A549 (cell line): ENCODE data around the gene FAM47E. TPM values are rescaled to one million over a fixed set of nuclear protein-coding genes. Genes with fewer than 3 reads are reported as not detected.

Source experiments
- ATAC-seq, 2 experiments: fragments of 200-7000 bp in 1 of 2; fragments of >200 bp in 1 of 2; cut with Nextera tagmentation in 1 of 2; cut with Tn5 transposase in 1 of 2; 3 replicates each; pipeline versions ENCODE4 v1.8.0 to v1.9.1; 2018 to 2020; ENCODE audit warnings: mild to moderate bottlenecking in 1 of 2, moderate library complexity in 1 of 2
- CTCF ChIA-PET: fragments of 300-600 bp; sonication (Branson Sonifier 250); formaldehyde crosslinking; extraction: SDS; loops from one replicate; lab custom pipeline; 2021; ENCODE audit warnings: antibody characterized with exemption, inconsistent platforms; lab: Yijun Ruan, JAX
- POLR2A ChIA-PET: fragments of 350-600 bp; formaldehyde crosslinking; extraction: SDS; loops from one replicate; lab custom pipeline; 2021; ENCODE audit warnings: antibody characterized with exemption, inconsistent platforms; lab: Yijun Ruan, JAX
- DNase-seq, 2 experiments: peaks; one replicate each; pipeline versions ENCODE4 v3.0.0 to v3.0.0-alpha.2; 2011 to 2016; ENCODE audit warnings: low read depth in 1 of 2, low spot score in 1 of 2
- FAIRE-seq: peaks from 2 replicates; lab custom pipeline; 2011; peaks lifted over from hg19 to GRCh38; lab: Jason Lieb, UNC
- H3K27ac ChIP-seq, 2 experiments: fragments of >200 bp; sonication (Bioruptor Twin); formaldehyde crosslinking; 3 replicates each; pipeline ENCODE4 v1.5.1; 2016 to 2017
- H3K4me1 ChIP-seq: fragments of >200 bp; sonication (Bioruptor Twin); formaldehyde crosslinking; 3 replicates; pipeline ENCODE4 v1.6.1; 2016
- H3K4me2 ChIP-seq: fragments of >200 bp; sonication (Bioruptor Twin); formaldehyde crosslinking; 3 replicates; pipeline ENCODE4 v1.6.1; 2016
- H3K4me3 ChIP-seq: fragments of >200 bp; sonication (Bioruptor Twin); formaldehyde crosslinking; 3 replicates; pipeline ENCODE4 v1.5.1; 2016
- H3K9me3 ChIP-seq: fragments of >200 bp; sonication (Bioruptor Twin); formaldehyde crosslinking; 3 replicates; pipeline ENCODE4 v1.6.1; 2016
- CHD2 ChIP-seq: fragments of 150-350 bp; IDR thresholded peaks from 2 replicates; pipeline ENCODE4 v1.6.1; 2014; ENCODE audit warnings: low read length; ENCODE audit not compliant: partially characterized antibody
- E2F6 ChIP-seq: IDR thresholded peaks from 2 replicates; pipeline ENCODE4 v1.6.1; 2012; ENCODE audit warnings: low read depth, borderline replicate concordance
- EHF ChIP-seq: fragments of 250-450 bp; sonication (Bioruptor Pico); IDR thresholded peaks from 2 replicates; pipeline ENCODE4 v1.5.0; 2020; ENCODE audit warnings: mild to moderate bottlenecking
- EHMT2 ChIP-seq: fragments of 200-600 bp; sonication (generic); IDR thresholded peaks from 2 replicates; pipeline ENCODE4 v1.6.1; 2016; ENCODE audit warnings: antibody characterized with exemption, low read depth, mild to moderate bottlenecking, moderate library complexity
- EP300 ChIP-seq, 2 experiments: fragments of >200 bp; sonication (Bioruptor Twin); formaldehyde crosslinking; IDR thresholded peaks; 2 replicates in 1 of 2; 3 replicates in 1 of 2; pipeline ENCODE4 v1.6.1; 2016 to 2017
- ESRRA ChIP-seq: fragments of 150-350 bp; IDR thresholded peaks from 2 replicates; pipeline ENCODE4 v1.6.1; 2014; ENCODE audit warnings: mild to moderate bottlenecking, low read length, borderline replicate concordance
- GATA3 ChIP-seq: IDR thresholded peaks from 2 replicates; pipeline ENCODE4 v1.6.1; 2012; ENCODE audit warnings: borderline replicate concordance
- HDAC2 ChIP-seq: fragments of 200-600 bp; sonication (generic); IDR thresholded peaks from 2 replicates; pipeline ENCODE4 v1.6.1; 2016
- HES2 ChIP-seq: fragments of >200 bp; sonication (Bioruptor Twin); formaldehyde crosslinking; IDR thresholded peaks from 2 replicates; pipeline ENCODE4 v1.6.1; 2016
- JUNB ChIP-seq: fragments of >200 bp; sonication (Bioruptor Twin); formaldehyde crosslinking; IDR thresholded peaks from 2 replicates; pipeline ENCODE4 v1.6.1; 2016
- MAX ChIP-seq: IDR thresholded peaks from 2 replicates; pipeline ENCODE4 v1.6.1; 2012
- MAZ ChIP-seq: fragments of 150-350 bp; IDR thresholded peaks from 2 replicates; pipeline ENCODE4 v1.6.1; 2014; ENCODE audit warnings: antibody characterized with exemption, low read depth, low read length, borderline replicate concordance
- MYC ChIP-seq: IDR thresholded peaks from 2 replicates; pipeline ENCODE4 v1.6.1; 2012; ENCODE audit warnings: mild to moderate bottlenecking, inconsistent platforms, low read length, improper control_type of control experiment, borderline replicate concordance
- NFE2L2 ChIP-seq: fragments of 150-350 bp; conservative IDR thresholded peaks from 2 replicates; pipeline ENCODE4 v1.6.1; 2014; ENCODE audit warnings: low read length
- NPAS2 ChIP-seq: fragments of 250-450 bp; sonication (Bioruptor Pico); IDR thresholded peaks from 2 replicates; pipeline ENCODE4 v1.8.0; 2022; ENCODE audit warnings: mild to moderate bottlenecking, moderate library complexity, borderline replicate concordance
- POLR2AphosphoS2 ChIP-seq: conservative IDR thresholded peaks from 2 replicates; pipeline ENCODE4 v1.6.1; 2012; ENCODE audit warnings: low read length, improper control_type of control experiment, inconsistent platforms
- RAD21 ChIP-seq, 2 experiments: fragments of >200 bp in 1 of 2; sonication (Bioruptor Twin) in 1 of 2; formaldehyde crosslinking in 1 of 2; IDR thresholded peaks in 1 of 2; conservative IDR thresholded peaks in 1 of 2; 2 replicates in 1 of 2; 3 replicates in 1 of 2; pipeline ENCODE4 v1.6.1; 2012 to 2018; ENCODE audit warnings: inconsistent platforms in 1 of 2
- RARB ChIP-seq: fragments of 250-450 bp; sonication (Bioruptor Pico); IDR thresholded peaks from 2 replicates; pipeline ENCODE4 v1.8.0; 2021; ENCODE audit warnings: mild to moderate bottlenecking, moderate library complexity
- RCOR1 ChIP-seq: fragments of 150-350 bp; IDR thresholded peaks from 2 replicates; pipeline ENCODE4 v1.6.1; 2014; ENCODE audit warnings: antibody characterized with exemption, low read length, low read depth
- TFCP2L1 ChIP-seq: fragments of 250-450 bp; sonication (Bioruptor Pico); IDR thresholded peaks from 2 replicates; pipeline ENCODE4 v1.5.0; 2021; ENCODE audit warnings: mild to moderate bottlenecking
- ZNF302 ChIP-seq: fragments of 250-450 bp; sonication (Bioruptor Pico); IDR thresholded peaks from 2 replicates; pipeline ENCODE4 v1.9.0; 2021; ENCODE audit warnings: inconsistent platforms, mild to moderate bottlenecking, moderate library complexity
- ZSCAN20 ChIP-seq: fragments of 250-450 bp; sonication (Bioruptor Pico); IDR thresholded peaks from 2 replicates; pipeline ENCODE4 v1.8.0; 2022; ENCODE audit warnings: mild to moderate bottlenecking, moderate library complexity
- WGBS: methylation state at CpG from one replicate; pipeline ENCODE4 v1.1.6; 2017; ENCODE audit errors: missing lambda C conversion rate; 5-methylcytosine and 5-hydroxymethylcytosine counted together
- polyA plus RNA-seq, 4 experiments: library from polyadenylated mRNA; depleted of rRNA in 3 of 4; stranded (reverse); fragments of >200 nt; fragmentation: RNase III in 1 of 4; extraction: RNeasy Plus Mini Kit Qiagen cat#74134 plus additional on column Dnase treatment in 1 of 4; gene quantifications; 2 replicates in 3 of 4; 3 replicates in 1 of 4; pipeline ENCODE4 v1.2.3, GENCODE V29; 2011 to 2017
- TF ChIP-seq, protein P1 (sequence below): fragments of >200 bp; sonication (Bioruptor Twin); formaldehyde crosslinking; IDR thresholded peaks from 3 replicates; pipeline ENCODE4 v1.5.1; 2016

FAM47E gene
- polyA plus RNA-seq, 2 of the 4 experiments (the other 2 are of a cell fraction) = 0.23 to 0.85 TPM

- no peak overlapping the region for H3K27ac ChIP-seq
- no peak overlapping the region for H3K4me3 ChIP-seq
- WGBS = 87% methylated on average over 3 of the region's 3 CpGs
- ChIA-PET POLR2A (no interaction called here), CTCF (no interaction called here)
- no peak for TF ChIP-seq EP300 (IDR thresholded peaks at IDR 0.05)
- no peak for TF ChIP-seq MYC
- TF ChIP-seq RAD21 (conservative IDR thresholded peaks at IDR 0.05 in 1 of 2, IDR thresholded peaks at IDR 0.05 in 1 of 2) = no peak
- FAIRE-seq (no peak), ATAC-seq (no peak), DNase-seq (no peak)
- H3K4me1 ChIP-seq = no peaks in the 10 kb centered on the region
- H3K4me2 ChIP-seq = no peak overlapping the region
- H3K9me3 ChIP-seq = no peaks in the 10 kb centered on the region
Measured at GRCh38 chr4:76257824-76258223, 6.3 kb downstream of the FAM47E start.

GRCh38 chr4:76260571-76260970 lies 9.1 kb downstream of the FAM47E start:
- 22% methylated on average over 1 of the region's 1 CpG for WGBS
- DNase-seq (no peak), FAIRE-seq (no peak), ATAC-seq (no peak)
- no peaks in the 10 kb centered on the region for H3K4me1 ChIP-seq
- H3K9me3 ChIP-seq = no peaks in the 10 kb centered on the region
- H3K4me3 ChIP-seq = no peak overlapping the region
- POLR2A ChIA-PET = no interaction called here
- no peak overlapping the region for H3K4me2 ChIP-seq
- CTCF ChIA-PET = no interaction called here
- H3K27ac ChIP-seq = no peak overlapping the region
- TF ChIP-seq RCOR1 (no peak), GATA3 (no peak), HDAC2 (no peak), EHF (no peak), RAD21 (conservative IDR thresholded peaks at IDR 0.05 in 1 of 2, IDR thresholded peaks at IDR 0.05 in 1 of 2) (no peak), NPAS2 (CRISPR knock-in tag) (no peak), MAX (no peak)

- 61% methylated on average over 6 of the region's 6 CpGs for WGBS
- FAIRE-seq = no peak
- POLR2A ChIA-PET = no interaction called here
- Histone ChIP-seq H3K4me3 (no peak overlapping the region), H3K4me1 (no peaks in the 10 kb centered on the region), H3K27ac (no peak overlapping the region), H3K4me2 (no peak overlapping the region)
- no peak for DNase-seq
- TF ChIP-seq GATA3 = no peak
- no peak for TF ChIP-seq TFCP2L1 (CRISPR knock-in tag)
- no peak for TF ChIP-seq ESRRA
- no peak for TF ChIP-seq EHMT2
- TF ChIP-seq ZNF302 (CRISPR knock-in tag) = no peak
- TF ChIP-seq HES2 = no peak
- no peak for TF ChIP-seq RARB (CRISPR knock-in tag)
- TF ChIP-seq, all 56 proteins: peak for 0
- CTCF ChIA-PET = no interaction called here
- no peak for ATAC-seq
- H3K9me3 ChIP-seq = no peaks in the 10 kb centered on the region
Measured at GRCh38 chr4:76265631-76266218, 14.2 kb downstream of the FAM47E start.

GRCh38 chr4:76266627-76267026 lies 15.1 kb downstream of the FAM47E start:
- TF ChIP-seq, protein P1, sequence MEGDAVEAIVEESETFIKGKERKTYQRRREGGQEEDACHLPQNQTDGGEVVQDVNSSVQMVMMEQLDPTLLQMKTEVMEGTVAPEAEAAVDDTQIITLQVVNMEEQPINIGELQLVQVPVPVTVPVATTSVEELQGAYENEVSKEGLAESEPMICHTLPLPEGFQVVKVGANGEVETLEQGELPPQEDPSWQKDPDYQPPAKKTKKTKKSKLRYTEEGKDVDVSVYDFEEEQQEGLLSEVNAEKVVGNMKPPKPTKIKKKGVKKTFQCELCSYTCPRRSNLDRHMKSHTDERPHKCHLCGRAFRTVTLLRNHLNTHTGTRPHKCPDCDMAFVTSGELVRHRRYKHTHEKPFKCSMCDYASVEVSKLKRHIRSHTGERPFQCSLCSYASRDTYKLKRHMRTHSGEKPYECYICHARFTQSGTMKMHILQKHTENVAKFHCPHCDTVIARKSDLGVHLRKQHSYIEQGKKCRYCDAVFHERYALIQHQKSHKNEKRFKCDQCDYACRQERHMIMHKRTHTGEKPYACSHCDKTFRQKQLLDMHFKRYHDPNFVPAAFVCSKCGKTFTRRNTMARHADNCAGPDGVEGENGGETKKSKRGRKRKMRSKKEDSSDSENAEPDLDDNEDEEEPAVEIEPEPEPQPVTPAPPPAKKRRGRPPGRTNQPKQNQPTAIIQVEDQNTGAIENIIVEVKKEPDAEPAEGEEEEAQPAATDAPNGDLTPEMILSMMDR = no peak
- TF ChIP-seq MAZ (no peak), JUNB (no peak), ZSCAN20 (CRISPR knock-in tag) (no peak), POLR2AphosphoS2 (no peak), CHD2 (no peak), E2F6 (no peak), NFE2L2 (no peak)
- Histone ChIP-seq H3K4me3 (no peak overlapping the region), H3K4me2 (no peak overlapping the region), H3K9me3 (no peaks in the 10 kb centered on the region), H3K4me1 (no peaks in the 10 kb centered on the region), H3K27ac (no peak overlapping the region)
- ChIA-PET CTCF (no interaction called here), POLR2A (no interaction called here)
- ATAC-seq (no peak), FAIRE-seq (no peak), DNase-seq (no peak)
- 28% methylated on average over 3 of the region's 3 CpGs for WGBS
